Measurements from ENCODE around the gene ANKRD13D.
A peak's percentile ranks its signal among the peaks of the same experiment; 100 is the strongest.
"Not testable (repeated sequence)": the region's sequence is repeated elsewhere in the genome, so short reads cannot be mapped to it uniquely, and the experiment has no call there.

Gene ANKRD13D

GRCh38 chr11:67289226-67289650 is at the start of gene ANKRD13D:
ANKRD13D (plus strand) TSS chr11:67289303; CDS start chr11:67289461, 158 bp downstream.
- DNase-seq = no peak

DNA sequence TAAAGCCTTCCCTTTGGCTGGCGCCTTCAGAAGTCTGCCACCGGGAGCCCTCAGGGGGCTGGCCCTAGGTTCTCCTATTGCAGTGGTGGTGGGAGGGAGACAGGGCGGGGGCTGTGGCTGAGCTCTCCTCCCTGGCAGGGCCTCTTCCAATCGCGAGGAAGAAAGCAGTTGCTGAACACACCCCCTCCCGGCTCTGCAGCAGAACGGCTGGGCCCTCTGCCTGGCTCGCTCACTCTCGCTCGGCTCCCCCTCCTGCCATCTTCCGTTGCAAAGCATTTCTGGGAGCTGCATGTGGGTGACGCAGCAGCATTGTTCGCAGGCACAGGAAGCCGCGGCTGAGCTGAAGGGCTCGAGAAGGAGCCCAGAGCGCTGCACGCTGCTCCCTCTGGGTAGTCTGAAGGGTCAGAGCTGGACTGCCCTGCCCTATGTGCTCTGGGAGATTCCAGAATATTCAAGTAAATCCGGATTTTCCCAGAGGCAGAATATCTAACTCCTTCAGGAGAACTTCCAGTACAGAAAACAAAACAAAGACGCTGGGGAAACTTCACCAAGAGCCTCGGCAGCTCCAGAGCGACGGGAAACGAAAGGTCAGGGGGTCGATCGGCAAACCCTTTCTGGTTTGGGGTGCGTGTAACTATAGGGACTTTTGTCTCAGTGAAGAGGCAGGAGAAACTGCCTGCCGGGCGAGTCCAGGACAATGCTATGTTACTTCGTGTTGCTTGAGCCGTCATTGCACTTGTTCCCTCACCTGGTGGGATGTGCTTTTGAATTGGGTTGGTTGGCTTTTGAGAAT is 49.1 kb upstream of the ANKRD13D start:
- DNase-seq = peak; percentile 93

DNA sequence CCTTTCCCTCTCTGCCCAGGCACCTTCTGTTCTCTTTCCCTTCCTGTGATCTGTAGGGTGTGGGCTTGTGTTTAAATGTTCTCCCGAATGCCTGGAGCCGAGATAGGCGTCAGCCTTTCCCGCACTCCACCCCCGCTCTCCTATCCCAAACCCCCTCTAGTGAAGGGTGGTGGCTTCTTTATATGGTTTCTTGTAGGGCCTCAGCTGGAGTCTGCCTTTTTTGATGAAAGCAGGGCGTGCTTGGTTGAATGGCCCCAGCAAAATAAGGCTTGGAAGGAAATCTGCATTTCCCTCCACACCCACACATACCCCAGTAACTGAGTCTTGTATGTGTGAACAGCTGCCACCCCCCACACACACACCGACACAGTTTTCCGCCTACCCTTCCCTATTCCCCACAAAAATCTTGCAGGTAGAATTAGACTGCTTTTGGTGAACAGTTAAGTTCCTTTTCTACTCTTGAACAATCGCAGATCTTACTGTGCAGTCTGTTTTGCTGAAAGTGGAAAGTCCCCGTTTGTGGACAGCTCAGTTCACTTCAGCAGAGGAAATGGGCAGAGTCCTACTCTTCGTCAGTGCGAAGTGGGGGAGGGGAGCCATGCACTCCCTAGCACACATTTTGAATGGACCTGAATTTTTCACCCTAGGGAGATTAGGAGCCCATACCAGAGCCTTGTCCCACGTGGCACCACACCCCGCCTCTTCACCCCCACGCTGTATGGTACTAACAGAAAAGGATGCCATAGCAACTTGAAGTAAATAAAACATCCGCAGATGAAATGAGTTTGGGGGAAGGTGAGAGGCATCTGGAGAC is 48.3 kb upstream of the ANKRD13D start:
- DNase-seq = peak; percentile 60

- no peak for DNase-seq
These were observed 46.6 kb upstream of the ANKRD13D start for GRCh38 chr11:67242548-67242947.

- DNase-seq = no peak
These were observed 46.1 kb upstream of the ANKRD13D start for GRCh38 chr11:67243051-67243450.

DNA sequence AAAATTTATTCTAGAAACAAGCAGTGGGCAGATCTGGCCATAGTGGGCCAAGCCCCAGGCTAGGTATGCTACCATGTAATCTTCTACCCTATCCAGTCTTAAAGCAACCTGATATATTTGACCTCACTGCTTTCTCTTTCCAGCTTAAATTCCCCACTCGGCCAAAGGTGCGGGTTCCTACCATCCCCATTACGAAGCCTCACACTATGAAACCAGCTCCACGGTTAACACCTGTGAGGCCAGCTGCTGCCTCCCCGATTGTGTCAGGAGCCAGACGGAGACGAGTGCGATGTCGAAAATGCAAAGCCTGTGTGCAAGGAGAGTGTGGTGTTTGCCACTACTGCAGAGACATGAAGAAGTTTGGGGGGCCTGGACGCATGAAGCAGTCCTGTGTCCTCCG is 44.1 kb upstream of the ANKRD13D start:
- no peak for DNase-seq

DNA sequence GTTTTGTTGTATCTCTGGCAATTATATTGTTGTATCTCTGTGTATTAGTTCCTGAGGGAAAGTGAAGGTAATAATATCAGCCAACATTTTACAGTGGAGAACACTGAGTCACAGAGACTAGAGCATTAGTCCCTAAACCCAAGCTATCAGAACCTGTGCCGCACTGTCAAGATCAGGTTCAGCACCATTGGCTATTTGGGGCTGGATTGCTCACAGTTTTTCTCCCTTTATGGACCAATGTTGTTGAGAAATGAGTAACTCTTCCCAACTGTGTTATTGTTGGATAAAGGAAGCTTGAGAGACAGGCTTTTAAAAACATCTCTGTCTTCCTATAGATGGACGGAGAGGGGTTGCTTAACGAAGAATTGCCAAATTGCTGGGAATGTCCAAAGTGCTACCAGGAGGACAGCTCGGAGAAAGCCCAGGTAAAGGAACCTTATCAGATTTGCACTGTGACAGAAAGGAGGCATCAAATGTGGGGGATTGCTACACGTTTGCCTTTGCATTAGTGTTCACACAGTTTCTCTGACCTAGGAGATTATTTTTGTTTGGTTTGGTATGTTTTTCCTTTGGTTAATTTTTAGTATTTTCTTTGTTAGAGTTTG is 41.1 kb upstream of the ANKRD13D start:
- DNase-seq = no peak

- DNase-seq = no peak
These were observed 40.5 kb upstream of the ANKRD13D start for GRCh38 chr11:67248653-67249052.

- no peak for DNase-seq
These were observed 38.8 kb upstream of the ANKRD13D start for GRCh38 chr11:67250059-67251043.

- DNase-seq = no peak
These were observed 37.3 kb upstream of the ANKRD13D start for GRCh38 chr11:67251841-67252240.

- DNase-seq = no peak
These were observed 36.3 kb upstream of the ANKRD13D start for GRCh38 chr11:67252831-67253239.

DNA sequence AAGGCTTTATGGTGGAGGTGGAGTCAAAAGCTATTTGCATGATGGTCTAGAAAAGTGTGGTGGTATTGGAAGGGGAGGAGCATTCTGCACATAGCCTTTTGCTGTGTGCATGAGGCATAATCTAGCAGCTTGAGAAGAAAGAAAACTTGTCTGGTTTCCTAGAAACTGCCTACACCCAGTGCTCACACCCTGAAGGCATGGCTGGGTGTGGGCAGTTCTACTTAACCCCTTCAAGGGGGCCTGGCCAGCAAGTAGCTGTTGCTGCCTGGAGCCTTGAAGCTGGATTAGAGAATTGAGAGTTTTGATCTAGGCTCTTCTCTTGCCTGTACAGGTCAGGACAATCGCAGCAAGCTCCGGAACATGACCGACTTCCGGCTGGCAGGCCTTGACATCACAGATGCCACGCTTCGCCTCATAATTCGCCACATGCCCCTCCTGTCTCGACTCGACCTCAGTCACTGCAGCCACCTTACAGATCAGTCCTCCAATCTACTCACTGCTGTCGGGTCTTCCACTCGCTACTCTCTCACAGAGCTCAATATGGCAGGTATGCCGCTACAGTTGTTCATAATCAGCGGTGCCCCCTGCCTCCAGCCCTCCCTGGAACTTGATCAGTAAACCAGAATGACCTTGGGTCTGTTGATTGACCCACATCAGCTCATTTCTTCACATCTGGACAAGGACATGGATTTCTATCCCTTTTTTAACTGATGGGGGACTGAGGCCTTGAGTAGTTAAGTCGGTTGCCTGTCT is 35.1 kb upstream of the ANKRD13D start:
- no peak for DNase-seq

DNA sequence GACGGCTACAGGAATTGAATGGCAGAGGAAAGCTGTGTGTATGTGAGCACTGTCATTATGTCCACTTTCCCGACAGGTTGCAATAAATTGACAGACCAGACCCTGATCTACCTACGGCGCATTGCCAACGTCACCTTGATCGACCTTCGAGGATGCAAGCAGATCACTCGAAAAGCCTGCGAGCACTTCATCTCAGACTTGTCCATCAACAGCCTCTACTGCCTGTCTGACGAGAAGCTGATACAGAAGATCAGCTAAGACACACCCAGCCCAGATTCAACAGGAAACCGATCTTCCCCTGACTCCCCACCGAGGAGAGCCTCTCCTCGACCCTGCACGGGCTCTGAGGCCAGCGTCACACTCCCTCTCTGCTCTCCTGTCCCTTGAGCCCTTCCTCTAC is 34.3 kb upstream of the ANKRD13D start:
- no peak for DNase-seq

GRCh38 chr11:67255353-67255752 is 33.8 kb upstream of the ANKRD13D start:
- DNase-seq = no peak

DNA sequence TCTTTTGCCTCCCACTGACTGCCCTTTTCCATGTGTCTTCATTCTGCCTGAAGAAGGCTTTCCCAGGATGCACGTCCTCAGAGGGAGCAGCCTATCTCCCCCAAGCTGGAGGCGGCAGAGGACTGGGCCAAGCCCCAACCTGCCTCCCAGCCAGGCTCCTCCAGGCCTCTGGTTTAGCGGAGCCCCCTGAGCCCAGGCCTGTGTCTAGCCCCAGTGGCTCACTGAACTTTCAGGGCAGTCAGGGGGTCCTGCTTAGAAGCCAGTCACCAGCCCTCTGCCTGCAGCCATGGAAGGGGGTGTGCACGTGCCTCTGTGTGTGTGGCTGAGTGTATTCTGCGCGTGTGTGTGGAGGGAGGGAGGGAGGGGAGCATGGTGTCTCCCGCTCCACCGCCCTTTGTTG is 33.2 kb upstream of the ANKRD13D start:
- no peak for DNase-seq

- no peak for DNase-seq
These were observed 32.5 kb upstream of the ANKRD13D start for GRCh38 chr11:67256477-67257135.

DNA sequence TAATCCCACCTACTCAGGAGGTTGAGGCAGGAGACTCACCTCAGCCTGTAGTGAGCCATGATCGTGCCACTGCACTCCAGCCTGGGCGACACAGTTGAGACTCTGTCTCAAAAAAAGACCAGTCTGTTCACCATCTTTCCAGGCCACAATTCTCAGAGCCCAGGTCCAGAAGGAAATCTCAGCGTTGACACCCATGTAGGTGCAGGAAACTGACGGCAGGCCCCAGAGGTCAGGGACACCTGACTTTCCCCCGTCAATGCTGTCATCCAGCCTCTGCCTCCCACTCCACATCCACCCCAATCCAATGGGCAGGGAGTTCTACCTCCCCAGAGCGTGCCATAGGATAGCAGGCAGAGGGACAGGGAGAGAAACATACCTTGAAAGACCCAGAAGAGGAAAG is 28.7 kb upstream of the ANKRD13D start:
- DNase-seq = no peak

DNA sequence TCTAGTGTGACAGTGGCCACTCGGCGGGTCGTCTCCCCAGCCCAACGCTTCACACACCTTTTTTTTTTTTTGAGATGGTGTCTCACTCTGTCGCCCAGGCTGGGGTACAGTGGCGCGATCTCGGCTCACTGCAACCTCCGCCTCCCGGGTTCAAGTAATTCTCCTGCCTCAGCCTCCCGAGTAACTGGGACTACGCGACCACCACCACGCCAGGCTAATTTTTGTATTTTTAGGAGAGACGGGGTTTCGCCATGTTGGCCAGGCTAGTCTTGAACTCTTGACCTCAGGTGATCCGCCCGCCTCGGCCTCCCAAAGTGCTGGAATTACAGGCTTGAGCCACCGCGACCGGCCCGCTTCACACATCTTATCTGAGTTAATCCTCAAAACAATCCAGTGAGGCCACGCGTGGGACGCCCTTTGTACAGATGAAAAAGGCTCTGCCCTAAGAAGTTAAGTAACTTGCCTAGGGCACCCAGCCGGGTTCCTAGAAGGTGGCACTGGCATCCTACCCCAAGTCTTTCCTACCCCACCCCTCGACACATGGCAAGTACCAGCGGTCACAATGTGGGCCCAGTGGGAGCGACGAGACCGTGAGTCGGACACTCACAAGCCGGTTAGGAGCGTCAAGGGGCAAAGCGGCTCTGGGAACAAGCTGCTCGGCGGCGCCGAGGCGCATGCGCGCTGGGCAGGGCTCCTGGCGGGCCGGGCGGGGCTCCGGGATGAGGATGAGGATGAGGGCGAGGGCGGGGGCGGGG is 28.0 kb upstream of the ANKRD13D start:
- not testable (repeated sequence) for DNase-seq

DNA sequence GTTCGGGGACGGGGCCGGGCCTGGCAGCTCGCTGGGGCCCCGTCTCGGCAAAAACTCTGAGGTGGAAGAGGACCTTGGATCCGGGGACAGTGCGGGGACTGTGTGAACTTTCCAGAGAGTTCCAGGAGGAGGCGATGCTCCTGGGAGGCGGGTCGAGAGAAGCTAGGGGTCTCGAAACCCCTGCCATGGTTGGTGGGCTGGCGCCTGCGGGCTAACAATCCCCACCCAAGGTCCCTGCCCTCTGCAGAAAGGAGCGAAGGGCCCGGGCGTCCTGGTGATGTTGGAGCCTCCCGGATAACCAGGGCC is 27.5 kb upstream of the ANKRD13D start:
- no peak for DNase-seq

GRCh38 chr11:67261946-67262681 is 27.0 kb upstream of the ANKRD13D start:
- no peak for DNase-seq

Data from activated CD4-positive, alpha-beta T cell treated with anti-CD3 and anti-CD28 coated beads for 1 hour (primary cell).